Forelimb muscle (tissue), 1 donor: Measurements from ENCODE around the gene FKBP1B. TPM values are rescaled to one million over a fixed set of nuclear protein-coding genes. Genes with fewer than 3 reads are reported as not detected.
"Not testable (repeated sequence)": the region's sequence is repeated elsewhere in the genome, so short reads cannot be mapped to it uniquely, and the experiment has no call there.

Experiments
- DNase-seq: peaks from one replicate; pipeline ENCODE4 v3.0.0-alpha.2; 2013; ENCODE audit warnings: low read depth
- polyA plus RNA-seq: library from polyadenylated mRNA; unstranded; fragments of 120-200 nt; gene quantifications from one replicate; pipeline ENCODE4 v1.2.1, GENCODE V29; 2013; ENCODE audit not compliant: insufficient read length

FKBP1B gene
- 2.3 TPM for polyA plus RNA-seq

DNA sequence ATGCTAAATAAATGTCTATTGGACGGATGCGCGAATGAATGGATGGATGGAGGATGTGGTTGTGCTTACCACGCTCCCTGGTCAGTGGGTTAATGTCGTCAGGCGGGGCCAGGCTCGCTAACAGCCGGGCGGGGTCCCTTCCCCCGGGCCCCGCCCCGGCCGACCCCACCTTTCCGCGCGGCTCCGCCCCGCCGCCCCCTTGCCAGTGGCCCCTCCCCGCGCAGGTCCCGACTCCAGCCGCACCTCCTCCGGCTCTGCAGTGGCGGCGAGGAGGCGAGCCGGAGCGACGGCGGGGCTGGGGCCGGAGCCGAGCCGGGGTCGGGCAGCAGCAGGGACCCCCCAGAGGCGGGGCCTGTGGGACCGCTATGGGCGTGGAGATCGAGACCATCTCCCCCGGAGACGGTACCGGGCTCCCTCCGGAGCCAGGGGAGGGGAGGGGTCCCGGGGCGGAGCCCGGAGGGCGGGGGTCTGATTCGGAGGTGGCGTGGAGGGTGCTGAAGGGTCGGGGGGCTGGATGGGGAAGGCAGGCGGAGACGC is at the start of gene FKBP1B:
TSS of gene FKBP1B (plus strand) at position 257 of the 537 bp plus-strand sequence. CDS start at position 366, 109 bp downstream.
- no peak for DNase-seq

DNA sequence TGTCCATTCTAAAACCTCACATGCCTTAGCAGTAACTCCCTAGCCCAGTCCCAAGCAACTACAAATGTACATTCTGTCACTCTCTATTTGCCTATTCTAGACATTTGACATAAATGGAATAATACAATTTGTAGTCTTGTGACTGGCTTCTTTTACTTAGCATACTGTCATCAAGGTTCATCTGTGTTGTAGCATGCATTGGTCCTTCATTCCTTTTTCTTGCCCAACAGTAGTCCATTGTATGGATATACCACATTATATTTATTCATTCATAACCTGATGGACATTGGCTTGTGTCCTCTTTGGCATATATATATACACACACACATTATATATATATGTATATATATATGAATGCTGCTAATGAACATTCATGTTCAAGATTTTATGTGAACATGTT is 41.8 kb upstream of the FKBP1B start:
- no peak for DNase-seq

DNA sequence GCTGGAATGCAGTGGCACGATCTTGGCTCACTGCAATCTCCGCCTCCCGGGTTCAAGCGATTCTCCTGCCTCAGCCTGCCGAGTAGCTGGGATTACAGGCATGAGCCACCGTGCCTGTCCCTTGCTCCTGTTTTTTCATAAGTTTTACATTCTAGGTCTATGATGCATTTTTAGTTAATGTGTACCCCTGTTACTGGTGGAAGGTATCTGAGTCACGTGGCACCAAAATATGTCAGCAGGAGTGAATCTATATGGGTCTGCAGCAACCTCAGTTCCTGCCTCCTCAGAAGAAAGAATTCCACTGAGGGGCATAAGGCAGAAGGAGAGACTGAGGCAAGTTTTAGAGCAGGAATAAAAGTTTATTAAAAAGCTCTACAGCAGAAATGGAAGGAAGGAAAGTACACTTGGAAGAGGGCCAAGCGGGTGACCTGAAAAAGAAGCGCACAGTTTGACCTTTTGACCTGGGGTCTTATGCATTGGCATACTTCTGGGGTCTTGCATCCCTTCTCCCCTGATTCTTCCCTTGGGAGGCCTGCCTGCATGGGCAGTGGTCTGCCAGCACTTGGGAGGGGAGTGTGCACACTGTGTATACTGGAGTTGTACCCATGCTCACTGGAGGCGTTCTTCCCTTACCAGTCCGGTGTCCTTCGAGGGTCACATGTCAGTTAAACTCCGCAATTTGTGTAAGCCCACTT is 40.7 kb upstream of the FKBP1B start:
- no peak for DNase-seq

- DNase-seq, result no peak
Measured at GRCh38 chr2:24009367-24009679, 40.2 kb upstream of the FKBP1B start.

DNA sequence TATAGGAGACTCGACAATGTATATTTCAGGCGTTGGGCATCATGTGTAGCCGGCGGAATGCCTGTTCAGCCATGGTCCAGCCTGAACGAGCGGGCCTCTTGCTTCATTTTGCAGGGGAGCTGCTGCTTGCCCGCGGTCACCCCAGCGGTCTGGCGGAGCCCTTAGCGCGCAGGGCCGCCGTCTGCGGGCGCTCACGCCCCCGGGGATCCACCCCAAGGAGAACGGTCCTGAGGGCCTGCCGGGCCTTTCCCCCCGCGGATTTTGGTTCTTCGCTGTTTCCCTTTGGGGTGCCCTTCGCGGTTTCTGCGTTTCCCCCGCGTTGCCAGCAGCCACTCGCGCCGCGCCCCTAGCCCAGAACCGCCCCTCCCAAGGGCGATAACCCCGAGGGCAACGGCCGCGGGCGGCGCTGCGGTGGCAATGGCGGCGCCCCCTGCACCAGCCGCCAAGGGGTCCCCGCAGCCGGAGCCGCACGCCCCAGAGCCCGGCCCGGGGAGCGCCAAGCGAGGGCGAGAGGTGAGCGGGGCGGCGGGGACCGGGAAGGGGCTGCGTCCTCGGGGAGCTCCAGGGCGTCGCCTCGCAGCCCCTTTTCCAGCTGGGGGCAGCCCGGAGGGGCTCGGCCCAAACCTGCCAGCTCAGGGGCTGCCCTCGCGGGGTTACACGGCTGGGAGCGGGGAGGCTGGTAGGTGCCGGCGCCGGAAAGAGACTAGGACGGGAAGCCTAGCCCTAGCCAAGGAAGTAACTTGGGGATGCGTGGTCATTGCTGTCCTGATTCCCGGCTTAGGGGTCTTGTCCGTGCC is 39.7 kb upstream of the FKBP1B start, which contains the start of gene MFSD2B:
TSS of gene MFSD2B (plus strand) at position 406 of the 797 bp plus-strand sequence. CDS start at position 418, 12 bp downstream.
- no peak for DNase-seq

GRCh38 chr2:24010477-24011249 is 38.9 kb upstream of the FKBP1B start:
- no peak for DNase-seq

DNA sequence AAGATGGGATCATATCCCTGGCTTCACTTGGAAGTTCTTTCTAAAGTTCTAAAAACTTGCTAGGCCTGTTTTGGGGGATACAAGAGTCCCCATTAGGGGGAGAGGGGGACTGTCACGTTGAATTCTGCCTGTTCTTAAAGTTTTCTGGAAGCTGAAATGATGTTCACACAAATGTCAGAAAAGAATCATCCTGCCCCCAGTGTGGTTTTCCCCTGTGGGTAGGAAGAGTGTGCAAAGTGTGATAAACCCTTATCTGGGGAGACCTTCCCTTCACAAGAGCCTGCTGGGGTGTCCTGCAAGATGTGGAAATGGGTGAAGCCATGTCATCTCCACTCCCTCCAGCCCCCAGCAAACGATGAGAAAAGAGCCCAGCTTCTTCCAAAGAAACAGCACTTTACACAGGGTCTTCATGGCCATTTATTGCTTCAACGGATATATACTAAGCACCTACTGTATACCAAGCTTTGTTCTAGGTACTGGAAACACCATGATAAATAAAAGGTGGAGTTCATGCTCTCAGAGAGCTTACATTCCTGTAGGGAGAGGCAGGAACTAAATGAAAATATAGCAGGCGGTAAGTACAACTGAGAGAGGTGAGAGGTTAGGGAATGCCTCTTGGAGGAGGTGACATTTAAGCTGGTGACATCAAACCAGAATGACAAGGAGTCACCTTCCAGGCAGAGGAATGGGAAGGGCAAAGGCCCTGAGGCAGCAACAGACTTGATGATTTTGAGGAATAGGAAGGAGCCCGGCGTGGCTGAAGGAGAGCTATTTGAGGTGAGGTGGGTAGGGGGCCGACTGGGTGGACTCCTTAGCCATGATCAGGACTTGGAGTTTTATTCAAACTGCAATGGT is 38.1 kb upstream of the FKBP1B start:
- DNase-seq, result no peak

- no peak for DNase-seq
Measured at GRCh38 chr2:24012521-24013188, 36.9 kb upstream of the FKBP1B start.

DNA sequence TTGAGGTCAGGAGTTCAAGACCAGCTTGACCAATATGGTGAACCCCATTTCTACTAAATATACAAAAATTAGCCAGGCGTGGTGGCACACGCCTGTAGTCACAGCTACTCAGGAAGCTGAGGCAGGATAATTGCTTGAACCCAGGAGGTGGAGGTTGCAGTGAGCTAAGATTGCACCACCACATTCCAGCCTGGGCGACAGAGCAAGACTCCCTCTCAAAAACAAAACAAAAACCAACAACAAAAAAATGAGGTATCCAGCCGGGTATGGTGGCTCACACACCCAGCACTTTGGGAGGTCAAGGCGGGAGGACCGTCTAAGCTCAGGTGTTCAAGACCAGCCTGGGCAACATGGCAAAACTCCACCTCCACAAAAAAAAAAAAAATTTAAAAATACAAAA is 34.6 kb upstream of the FKBP1B start:
- not testable (repeated sequence) for DNase-seq

GRCh38 chr2:24015562-24016375 is 33.8 kb upstream of the FKBP1B start:
- no peak for DNase-seq

DNA sequence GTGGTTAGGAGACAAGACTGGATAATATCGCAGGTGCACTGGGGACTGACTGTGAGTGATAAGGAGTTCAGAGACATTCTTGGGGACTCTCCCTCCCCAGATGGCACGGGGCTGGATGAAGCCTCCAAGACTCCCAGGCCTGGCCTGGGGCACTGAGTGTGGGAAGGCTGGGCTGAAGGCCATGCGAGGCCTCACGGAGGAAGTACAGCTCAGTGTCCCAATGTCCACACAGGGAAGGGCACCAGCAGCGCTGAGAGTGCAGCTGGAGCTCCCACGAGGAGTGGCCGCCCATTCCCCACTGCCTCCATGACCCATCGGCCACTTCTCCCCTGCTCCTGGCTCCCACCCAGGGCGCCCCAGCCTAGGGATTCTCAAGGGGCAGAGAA is 33.2 kb upstream of the FKBP1B start:
- no peak for DNase-seq

- no peak for DNase-seq
Measured at GRCh38 chr2:24016853-24017703, 32.5 kb upstream of the FKBP1B start.

- no peak for DNase-seq
Measured at GRCh38 chr2:24017711-24018110, 31.8 kb upstream of the FKBP1B start.

- DNase-seq, result no peak
Measured at GRCh38 chr2:24018241-24018640, 31.3 kb upstream of the FKBP1B start.

DNA sequence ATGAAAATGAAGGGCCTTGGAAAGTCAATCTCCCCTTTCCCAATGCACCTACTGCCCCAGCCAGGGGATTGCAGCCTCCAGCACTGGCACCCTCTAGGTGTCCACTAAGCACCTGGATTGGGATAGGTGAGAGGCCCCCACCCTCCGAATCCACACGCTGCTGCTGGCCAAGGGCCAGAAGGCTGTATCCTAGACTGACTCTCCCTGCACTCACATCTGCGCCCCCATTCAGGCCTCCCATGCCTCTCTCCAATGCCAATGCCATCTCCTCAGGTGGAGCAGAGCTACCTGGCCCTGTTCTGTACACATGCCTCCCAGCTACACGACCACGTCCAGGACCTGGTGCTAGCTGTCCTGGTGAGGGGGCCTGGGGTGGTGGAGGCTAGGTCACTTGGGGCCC is 29.8 kb upstream of the FKBP1B start:
- no peak for DNase-seq

- no peak for DNase-seq
Measured at GRCh38 chr2:24020244-24020643, 29.3 kb upstream of the FKBP1B start.

DNA sequence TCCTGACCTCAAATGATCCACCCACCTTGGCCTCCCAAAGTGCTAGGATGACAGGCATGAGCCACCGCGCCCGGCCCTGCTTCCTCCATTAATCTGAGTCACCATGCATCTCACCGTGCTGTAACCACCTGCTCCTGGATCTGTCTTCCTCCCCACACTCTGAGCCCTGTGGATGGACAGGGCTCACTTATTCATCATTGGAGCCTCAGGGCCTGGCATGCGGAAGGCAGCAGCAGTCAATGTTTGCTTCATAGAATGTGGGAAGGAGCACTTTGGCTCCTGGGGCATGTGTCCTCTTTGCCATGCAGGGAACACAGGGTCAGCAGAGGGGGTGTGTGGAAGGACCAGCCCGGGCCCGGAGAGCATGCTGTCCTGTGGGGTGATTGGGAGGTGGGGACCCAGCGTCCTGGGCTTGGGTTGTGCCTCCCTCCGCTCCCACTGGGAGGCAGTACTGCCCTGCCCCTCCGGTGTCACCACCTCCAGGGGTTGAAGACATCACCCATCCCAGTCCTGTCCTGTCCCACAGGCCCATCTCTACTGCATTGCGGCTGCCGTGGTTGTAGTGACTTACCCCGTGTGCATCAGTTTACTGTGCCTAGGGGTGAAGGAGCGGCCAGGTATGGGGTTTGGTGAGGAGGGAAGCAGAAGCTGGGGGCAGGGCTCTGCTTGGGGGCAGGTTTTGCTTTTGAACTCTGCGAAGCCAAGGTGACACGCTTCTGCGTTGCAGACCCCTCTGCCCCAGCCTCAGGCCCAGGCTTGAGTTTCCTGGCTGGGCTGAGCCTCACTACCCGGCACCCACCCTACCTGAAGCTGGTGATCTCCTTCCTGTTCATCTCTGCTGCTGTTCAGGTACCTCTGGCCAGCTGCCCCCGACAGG is 28.2 kb upstream of the FKBP1B start:
- no peak for DNase-seq
